GM08714 (cell line): ENCODE results near the gene MAPK13.

Experiments
- H3K4me3 ChIP-seq: fragments of 200-500 bp; sonication (Bioruptor generic); 2 replicates; pipeline ENCODE4 v1.5.1; 2014; ENCODE audit warnings: mild to moderate bottlenecking, low read length, inconsistent platforms
- ZNF274 ChIP-seq: IDR thresholded peaks from 2 replicates; pipeline ENCODE4 v1.6.1; 2012; ENCODE audit warnings: mild to moderate bottlenecking, low read depth, low read length

Gene MAPK13

DNA sequence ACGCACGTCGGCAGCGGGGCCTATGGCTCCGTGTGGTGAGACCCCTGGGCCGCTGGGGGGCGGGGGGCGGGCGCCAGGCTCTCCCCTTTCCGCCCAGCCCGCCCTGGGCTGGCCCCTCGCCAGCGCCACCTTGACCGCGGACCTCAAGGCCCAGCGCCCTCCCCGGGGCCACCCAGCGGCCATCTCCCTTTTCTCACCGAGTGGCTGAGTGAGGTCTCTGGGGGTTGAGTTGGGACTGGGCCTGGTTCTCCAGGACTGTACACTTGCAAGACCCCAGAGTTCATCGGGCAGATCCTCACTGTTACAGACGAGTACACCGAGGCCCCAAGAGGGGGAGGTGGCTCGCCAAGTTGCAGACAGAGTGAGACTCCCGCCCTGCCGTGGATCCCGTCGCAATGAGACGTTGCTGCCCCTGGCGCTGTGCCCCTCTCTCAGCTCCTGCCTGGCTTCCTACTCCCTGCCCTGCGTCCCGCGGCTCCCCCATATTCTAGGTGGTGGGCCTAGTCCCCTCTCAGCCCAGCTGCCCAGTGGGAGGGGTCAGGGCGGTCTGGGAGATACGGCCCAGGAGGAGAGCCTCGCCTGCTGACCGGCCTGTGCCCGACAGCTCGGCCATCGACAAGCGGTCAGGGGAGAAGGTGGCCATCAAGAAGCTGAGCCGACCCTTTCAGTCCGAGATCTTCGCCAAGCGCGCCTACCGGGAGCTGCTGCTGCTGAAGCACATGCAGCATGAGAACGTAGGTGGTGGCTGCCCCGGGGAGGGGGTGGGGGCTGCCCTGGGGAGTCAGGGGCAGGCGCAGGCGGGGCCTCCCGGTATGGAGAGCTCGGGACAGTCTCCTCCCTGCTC lies 576 bp downstream of the MAPK13 start:
- 0 out of 2 replicates have a peak overlapping the region, but pooled peaks have one; percentile 17 for H3K4me3 ChIP-seq

DNA sequence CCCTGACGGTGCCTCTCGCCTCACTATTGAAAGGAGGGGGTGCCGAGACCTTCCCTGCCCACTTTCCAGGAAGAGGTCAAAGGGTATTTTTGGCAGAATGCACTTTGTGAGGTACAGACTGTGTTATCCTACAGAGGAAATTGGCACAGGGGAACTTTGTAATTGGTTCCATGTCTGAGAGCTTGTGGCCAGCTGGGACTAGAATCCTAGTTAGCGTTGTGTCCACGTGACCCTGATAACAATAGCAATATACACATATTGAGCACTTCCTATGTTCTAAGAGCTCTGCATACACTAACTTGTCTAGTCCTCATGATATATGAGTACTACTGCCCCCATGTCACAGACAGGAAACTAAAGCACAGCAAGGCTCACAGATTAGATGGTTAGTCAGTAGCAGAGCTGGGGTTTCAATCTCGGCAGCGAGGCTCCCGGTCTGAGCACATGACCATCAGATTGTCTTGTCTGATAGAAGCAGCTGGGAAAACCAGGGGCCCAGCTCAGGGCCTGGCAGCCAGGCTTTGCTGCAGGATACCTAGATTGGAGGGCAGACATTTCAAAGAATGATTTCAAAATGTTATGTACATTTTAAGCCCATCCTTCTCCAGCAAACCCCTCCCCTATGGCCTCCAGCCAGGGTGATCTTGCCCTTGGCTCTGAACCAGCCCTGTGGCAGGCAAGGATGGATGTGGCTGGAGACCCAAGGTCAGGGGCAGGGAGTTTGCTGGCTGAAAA lies 1.4 kb downstream of the MAPK13 start:
- H3K4me3 ChIP-seq, result no peak overlapping the region
- TF ChIP-seq ZNF274, result no peak

More for the DNA sequence above, 576 bp downstream of the MAPK13 start:
- TF ChIP-seq ZNF274, result no peak

DNA sequence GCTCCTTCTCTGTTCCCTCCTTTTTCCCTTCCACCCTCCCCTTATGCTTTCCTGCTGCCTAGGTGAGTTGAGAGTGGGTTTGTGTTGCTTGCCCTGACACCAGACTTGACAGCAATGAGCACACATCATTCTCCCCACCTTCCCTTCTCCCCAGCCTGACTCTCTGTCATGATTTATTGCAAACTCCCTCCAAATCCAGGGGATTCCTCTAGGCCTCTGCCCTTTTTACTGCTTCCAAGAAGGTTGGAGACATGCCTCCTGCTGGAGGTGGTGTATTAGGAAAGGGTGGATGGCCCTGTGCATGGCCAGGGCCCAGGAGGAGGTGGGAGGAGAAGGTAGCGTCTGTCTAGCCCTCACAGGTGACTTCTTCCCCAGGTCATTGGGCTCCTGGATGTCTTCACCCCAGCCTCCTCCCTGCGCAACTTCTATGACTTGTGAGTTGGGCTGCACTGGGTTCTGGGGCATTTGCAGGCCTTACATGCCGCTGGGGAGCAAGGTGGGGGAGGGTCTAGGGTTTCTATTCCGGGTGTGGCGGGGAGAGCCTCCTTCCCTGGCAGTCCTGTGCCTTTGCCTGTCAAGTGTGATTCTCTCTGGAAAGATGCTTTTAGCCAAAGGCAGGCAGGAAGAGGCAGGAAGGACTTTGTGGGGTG lies 2.1 kb downstream of the MAPK13 start:
- no peak for TF ChIP-seq ZNF274
- no peak overlapping the region for H3K4me3 ChIP-seq

DNA sequence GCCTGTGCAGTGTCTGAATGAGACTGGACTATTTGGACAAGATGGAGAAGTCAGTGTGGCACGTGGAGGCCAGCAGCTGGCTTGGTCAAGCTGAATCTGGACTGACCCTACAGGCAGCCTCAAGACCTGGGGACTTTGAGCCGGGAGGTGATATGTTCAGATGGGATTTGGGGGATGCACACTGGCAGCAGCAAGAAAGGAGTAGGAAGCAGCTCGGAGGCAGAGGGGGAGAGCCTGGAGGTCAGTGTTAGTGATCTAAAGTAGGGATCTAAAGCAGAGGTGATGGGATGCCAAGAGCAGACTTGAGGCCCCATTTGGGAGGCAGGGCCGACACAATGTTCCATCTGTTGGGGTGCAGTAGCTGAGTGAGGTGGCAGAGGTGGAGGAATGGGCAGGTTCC lies 2.8 kb downstream of the MAPK13 start:
- no peak overlapping the region for H3K4me3 ChIP-seq

DNA sequence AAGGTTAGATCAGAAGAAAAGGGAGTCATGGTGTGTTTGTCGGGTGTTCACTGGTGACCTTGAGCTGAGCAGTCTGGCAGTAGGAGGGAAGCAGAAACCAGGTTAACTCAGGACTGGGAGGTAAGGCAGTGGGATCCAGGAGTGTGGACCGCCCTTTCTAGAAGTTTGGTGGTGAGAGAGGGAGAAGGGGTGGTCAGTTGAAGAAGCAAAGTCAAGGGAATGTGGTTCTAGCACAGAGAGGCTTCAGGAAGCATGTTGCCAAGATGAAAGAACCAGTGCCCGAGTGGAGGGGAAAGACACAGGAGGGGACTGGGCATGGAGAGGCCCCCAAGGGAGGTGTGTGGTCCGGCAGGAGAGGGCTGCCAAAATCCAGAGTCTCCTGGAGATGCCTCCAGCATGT lies 3.6 kb downstream of the MAPK13 start:
- no peak for TF ChIP-seq ZNF274
- H3K4me3 ChIP-seq, result no peak overlapping the region

More for the DNA sequence above, 2.8 kb downstream of the MAPK13 start:
- no peak for TF ChIP-seq ZNF274

DNA sequence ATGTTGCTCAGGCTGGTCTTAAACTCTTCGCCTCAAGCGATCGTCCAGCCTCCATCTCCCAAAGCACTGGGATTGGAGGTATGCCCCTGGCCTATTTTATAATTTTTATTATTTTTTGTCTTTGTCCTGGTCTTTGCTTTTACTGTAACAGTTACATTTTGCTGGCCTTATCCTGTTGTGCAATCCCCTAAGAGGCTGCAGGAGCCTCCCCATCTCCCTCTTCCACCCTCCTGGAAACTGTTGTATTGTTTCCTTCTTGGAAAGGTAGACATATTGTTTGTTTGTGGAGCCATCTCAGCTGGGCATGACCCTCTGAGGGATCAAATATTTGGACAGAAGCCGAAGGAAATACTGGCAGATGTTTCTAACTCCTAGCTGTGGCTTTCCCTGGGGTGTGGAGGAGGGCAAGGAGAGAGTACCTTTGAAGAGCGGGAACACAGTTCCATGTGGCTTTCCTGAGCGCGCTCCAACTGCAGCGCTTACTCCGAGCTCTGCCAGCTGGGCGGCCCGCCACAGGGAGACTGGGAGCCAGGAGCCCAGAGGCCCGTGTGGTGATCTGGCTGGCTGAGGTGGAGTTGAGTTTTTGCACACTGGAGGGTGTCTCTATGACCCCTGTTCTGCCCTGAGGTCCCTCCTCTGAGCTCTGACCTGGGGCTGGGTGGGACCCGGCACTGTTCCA lies 4.9 kb downstream of the MAPK13 start:
- TF ChIP-seq ZNF274, result no peak
- no peak overlapping the region for H3K4me3 ChIP-seq

DNA sequence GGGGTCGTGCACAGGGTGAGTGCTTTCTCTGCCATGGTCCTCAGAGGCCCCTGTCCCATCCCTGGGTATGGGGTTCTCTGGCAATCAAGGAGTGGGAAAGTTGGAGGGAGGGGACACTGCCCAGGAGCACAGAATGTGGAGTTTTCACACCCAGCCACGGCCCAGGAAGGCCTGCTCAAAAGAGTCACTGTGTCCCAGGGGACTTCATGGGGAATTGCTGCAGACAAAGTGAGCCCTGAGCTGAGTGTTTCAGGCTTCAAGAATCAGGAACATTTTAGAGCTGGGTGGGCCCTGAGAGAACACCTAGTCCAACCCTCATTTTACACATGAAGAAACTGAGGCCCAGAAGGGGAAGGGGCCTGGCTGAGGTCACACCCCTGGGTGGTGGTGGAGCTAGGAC lies 5.7 kb downstream of the MAPK13 start:
- no peak for TF ChIP-seq ZNF274
- H3K4me3 ChIP-seq, result no peak overlapping the region

DNA sequence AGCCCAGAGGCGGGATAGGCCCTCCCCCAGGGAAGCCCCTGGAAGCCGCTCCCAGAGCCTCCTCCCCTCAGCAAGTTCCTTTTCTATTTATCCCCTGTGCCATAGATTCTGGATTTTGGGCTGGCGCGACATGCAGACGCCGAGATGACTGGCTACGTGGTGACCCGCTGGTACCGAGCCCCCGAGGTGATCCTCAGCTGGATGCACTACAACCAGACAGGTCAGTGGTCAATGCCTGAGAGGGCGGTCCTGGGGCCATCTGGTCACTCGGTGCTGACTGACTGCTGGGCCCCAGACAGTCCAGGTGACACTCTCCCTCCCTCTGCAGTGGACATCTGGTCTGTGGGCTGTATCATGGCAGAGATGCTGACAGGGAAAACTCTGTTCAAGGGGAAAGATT lies 6.2 kb downstream of the MAPK13 start:
- TF ChIP-seq ZNF274, result no peak
- no peak overlapping the region for H3K4me3 ChIP-seq

DNA sequence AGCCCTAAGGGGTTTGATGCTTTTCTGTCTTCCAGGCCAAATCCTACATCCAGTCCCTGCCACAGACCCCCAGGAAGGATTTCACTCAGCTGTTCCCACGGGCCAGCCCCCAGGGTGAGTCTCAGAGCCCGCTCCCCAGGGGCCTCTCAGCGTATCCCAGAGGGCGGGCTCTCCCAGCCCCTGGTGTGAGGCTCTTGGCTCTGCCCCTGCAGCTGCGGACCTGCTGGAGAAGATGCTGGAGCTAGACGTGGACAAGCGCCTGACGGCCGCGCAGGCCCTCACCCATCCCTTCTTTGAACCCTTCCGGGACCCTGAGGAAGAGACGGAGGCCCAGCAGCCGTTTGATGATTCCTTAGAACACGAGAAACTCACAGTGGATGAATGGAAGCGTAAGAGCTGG lies 8.4 kb downstream of the MAPK13 start:
- TF ChIP-seq ZNF274, result no peak
- no peak overlapping the region for H3K4me3 ChIP-seq

DNA sequence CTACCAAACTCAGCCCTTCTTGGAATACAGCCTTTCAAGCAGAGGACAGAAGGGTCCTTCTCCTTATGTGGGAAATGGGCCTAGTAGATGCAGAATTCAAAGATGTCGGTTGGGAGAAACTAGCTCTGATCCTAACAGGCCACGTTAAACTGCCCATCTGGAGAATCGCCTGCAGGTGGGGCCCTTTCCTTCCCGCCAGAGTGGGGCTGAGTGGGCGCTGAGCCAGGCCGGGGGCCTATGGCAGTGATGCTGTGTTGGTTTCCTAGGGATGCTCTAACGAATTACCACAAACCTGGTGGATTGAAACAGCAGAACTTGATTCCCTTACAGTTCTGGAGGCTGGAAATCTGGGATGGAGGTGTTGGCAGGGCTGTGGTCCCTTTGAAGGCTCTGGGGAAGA lies 9.1 kb downstream of the MAPK13 start:
- H3K4me3 ChIP-seq, result no peak overlapping the region
- no peak for TF ChIP-seq ZNF274

DNA sequence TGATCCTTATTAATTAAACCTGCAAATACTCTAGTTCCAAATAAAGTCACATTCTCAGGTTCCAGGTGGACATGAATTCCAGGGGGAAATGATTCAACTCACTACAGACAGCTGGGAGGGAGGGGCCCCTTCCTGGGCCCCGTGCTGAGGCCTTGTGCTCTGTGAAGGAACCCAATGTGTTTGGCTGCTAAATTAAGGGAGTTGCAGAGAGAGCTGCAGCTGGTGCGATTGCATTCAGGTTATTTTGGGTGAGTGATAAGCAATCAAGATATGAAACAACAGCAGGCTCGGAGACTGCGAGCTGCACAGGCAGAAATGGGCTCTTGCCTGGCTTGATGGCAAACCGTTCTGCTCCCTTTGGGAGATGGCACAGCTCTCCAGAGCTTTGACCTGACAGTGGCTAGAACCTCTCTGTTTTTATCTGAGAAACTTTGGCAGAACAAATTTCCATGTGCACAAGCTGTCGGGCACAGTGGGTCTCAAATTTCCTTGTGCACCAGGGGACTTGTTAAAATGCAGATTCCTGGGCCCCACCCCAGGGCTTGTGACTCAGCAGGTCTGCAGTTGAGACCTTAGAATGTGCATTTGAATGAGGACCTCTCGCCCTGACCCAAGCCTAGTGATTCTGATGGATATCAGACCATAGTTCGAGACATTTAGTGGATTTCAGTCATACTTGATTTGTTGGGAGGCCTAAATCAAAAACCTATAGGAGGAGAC lies 9.8 kb downstream of the MAPK13 start:
- H3K4me3 ChIP-seq, result no peak overlapping the region
- TF ChIP-seq ZNF274, result no peak

DNA sequence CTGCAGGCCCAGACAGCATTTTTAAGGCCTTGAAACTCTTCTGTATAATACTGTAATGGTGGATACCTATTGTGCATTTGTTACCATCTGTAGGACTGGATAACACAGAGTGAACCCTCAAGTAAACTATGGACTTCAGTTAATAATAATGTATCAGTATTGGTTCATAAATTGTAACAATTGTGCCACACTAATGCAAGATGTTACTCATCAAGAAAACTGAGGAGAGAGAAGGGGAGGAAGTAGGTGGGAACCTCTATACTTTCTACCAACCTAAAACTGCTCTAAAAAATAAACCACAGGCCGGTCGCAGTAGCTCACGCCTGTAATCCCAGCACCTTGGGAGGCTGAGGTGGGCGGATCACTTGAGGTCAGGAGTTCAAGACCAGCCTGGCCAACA lies 10.8 kb downstream of the MAPK13 start:
- no peak overlapping the region for H3K4me3 ChIP-seq
- TF ChIP-seq ZNF274, result no peak

DNA sequence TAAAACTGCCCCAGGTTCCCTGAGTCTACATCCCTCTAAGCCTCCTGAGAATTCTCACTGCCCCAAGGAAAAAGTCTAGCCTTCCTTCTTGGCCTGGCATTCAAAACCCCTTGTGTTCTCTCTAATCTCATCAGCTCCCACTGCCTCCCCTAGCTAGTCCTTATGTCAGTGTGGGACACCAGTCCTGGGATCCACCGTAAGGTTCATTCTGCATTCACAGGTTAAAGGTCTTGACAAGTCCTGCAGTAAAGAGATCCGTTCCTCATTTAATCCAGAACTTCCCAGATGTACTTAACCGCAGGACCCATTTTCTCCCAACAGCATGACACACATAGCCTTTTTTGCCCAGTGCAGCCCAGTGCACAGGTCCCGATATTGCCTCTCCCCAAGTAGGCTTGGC lies 11.6 kb downstream of the MAPK13 start:
- TF ChIP-seq ZNF274, result no peak
- H3K4me3 ChIP-seq, result no peak overlapping the region
